Mucosa of rectum (tissue), 2 donors: Measurements from ENCODE around the gene SHH.

Experiments used
- H3K27ac ChIP-seq, 2 donors: one replicate each; pipeline ENCODE4 v1.7.0; 2013; ENCODE audit warnings: inconsistent platforms in 2 of 2, low read depth in 2 of 2, low read length in 2 of 2
- H3K27me3 ChIP-seq, 2 donors: one replicate each; pipeline ENCODE4 v1.7.0; 2013; ENCODE audit warnings: low read length in 2 of 2; ENCODE audit not compliant: control insufficient read depth in 2 of 2, insufficient read depth in 2 of 2
- H3K36me3 ChIP-seq, 2 donors: one replicate each; pipeline ENCODE4 v1.7.0; 2013; ENCODE audit warnings: low read length in 2 of 2; ENCODE audit not compliant: control insufficient read depth in 2 of 2, insufficient read depth in 2 of 2
- H3K4me1 ChIP-seq, 2 donors: one replicate each; pipeline ENCODE4 v1.7.0; 2013; ENCODE audit warnings: low read length in 2 of 2, mild to moderate bottlenecking in 1 of 2; ENCODE audit not compliant: control insufficient read depth in 2 of 2, insufficient read depth in 2 of 2
- H3K4me3 ChIP-seq, 2 donors: one replicate each; pipeline ENCODE4 v1.7.0; 2013; ENCODE audit warnings: low read length in 2 of 2
- H3K9ac ChIP-seq, 2 donors: one replicate each; pipeline ENCODE4 v1.7.0; 2013; ENCODE audit warnings: low read length in 2 of 2, low read depth in 1 of 2, mild to moderate bottlenecking in 1 of 2
- H3K9me3 ChIP-seq, 2 donors: one replicate each; pipeline ENCODE4 v1.7.0; 2013; ENCODE audit warnings: low read length in 2 of 2; ENCODE audit not compliant: control insufficient read depth in 2 of 2
- donor health status: healthy.
- donor health status: Normal muscosa, but diverticular disease.

The SHH gene

DNA sequence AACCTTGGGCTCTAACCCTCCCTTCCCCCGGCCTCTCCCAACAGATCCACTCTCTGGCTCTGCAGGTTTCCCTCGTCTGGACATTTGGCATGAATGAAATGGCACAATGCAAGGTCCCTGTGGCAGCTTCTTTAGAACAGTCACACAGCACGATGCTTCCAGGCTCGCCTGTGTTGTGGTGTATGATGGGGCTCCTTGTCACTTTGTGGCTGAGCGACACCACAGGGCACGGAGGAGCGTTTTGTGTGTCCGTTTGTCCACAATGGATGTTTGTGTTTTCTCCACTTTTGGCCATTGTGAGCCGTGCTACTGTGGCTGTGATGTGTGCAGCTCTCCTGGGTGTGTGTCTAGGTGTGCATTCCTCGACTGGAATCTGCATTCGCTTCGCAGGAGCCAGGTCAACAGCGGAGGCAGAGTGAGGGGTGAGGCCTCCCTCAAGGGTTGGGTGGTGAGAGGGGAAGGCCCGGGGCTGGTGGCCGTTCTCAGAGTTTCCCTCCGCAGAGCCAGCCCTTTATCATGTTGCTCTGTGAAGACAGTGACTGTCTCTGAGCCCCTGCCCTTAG lies 22.3 kb upstream of the SHH start:
- no peaks in the 10 kb centered on the region for H3K36me3 ChIP-seq
- no peak overlapping the region for H3K27ac ChIP-seq
- no peak overlapping the region for H3K4me3 ChIP-seq
- no peaks in the 10 kb centered on the region for H3K9me3 ChIP-seq
- H3K9ac ChIP-seq, result no peak overlapping the region
- H3K4me1 ChIP-seq, result no peaks in the 10 kb centered on the region
- no peaks in the 10 kb centered on the region for H3K27me3 ChIP-seq

DNA sequence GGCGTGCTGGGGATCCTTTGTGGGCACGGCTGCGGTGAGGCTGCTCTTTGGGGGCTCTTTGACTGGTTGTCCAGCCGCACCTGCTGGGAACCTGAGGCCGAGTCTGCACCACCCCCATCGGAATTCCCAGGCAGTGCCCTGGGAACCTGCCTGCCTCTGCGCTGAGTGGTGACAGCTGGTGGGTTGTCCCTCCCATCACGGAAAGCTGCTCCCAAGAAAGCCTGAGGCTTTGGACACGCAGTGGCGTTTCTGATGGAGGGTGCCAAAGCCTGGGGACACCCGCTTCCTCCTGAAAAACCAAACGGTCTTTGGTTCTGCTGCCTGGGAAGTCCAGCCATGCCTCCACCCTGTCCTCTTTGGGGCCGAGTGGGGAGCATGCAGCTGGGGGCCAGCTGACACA lies 21.4 kb upstream of the SHH start:
- H3K27ac ChIP-seq, result no peak overlapping the region
- H3K9ac ChIP-seq, result no peak overlapping the region
- H3K9me3 ChIP-seq, result no peaks in the 10 kb centered on the region
- no peaks in the 10 kb centered on the region for H3K4me1 ChIP-seq
- H3K27me3 ChIP-seq, result no peaks in the 10 kb centered on the region
- H3K4me3 ChIP-seq, result no peak overlapping the region
- no peaks in the 10 kb centered on the region for H3K36me3 ChIP-seq

DNA sequence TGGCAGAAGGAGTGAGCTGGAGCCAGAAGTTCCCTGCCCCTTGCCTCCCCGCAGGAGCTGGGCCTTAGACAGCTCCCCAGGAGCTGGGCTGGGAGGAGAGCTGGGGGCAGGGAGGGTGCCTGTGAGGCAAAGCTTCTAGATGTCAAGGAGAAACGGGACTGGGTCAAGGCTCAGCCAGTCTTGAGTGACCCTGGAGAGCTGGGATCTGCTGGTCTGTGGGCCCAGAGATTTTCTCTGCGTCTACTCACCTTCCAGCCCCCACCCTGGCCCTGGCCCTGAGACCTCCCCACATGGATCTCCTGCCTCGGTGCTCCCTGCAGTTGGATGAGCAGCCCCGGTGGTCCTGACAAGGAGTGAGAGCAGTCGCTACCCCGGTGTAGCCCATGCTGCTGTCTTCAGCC lies 20.3 kb upstream of the SHH start:
- H3K9me3 ChIP-seq, result no peaks in the 10 kb centered on the region
- H3K27ac ChIP-seq, result no peak overlapping the region
- H3K27me3 ChIP-seq, result no peaks in the 10 kb centered on the region
- H3K36me3 ChIP-seq, result no peaks in the 10 kb centered on the region
- H3K4me1 ChIP-seq, result no peaks in the 10 kb centered on the region
- H3K4me3 ChIP-seq, result no peak overlapping the region
- no peak overlapping the region for H3K9ac ChIP-seq

- Histone ChIP-seq H3K4me1 (no peaks in the 10 kb centered on the region), H3K36me3 (no peaks in the 10 kb centered on the region), H3K27me3 (no peaks in the 10 kb centered on the region), H3K9me3 (no peaks in the 10 kb centered on the region), H3K9ac (no peak overlapping the region), H3K4me3 (no peak overlapping the region), H3K27ac (no peak overlapping the region)
Measured at GRCh38 chr7:155831807-155832524, 19.7 kb upstream of the SHH start.

- no peaks in the 10 kb centered on the region for H3K36me3 ChIP-seq
- H3K27me3 ChIP-seq, result no peaks in the 10 kb centered on the region
- H3K4me3 ChIP-seq, result no peak overlapping the region
- no peak overlapping the region for H3K27ac ChIP-seq
- H3K9me3 ChIP-seq, result no peaks in the 10 kb centered on the region
- H3K9ac ChIP-seq, result no peak overlapping the region
- no peaks in the 10 kb centered on the region for H3K4me1 ChIP-seq
Measured at GRCh38 chr7:155830961-155831806, 18.9 kb upstream of the SHH start.

GRCh38 chr7:155829796-155830470 lies 17.7 kb upstream of the SHH start:
- no peaks in the 10 kb centered on the region for H3K27me3 ChIP-seq
- H3K4me1 ChIP-seq, result peaks cover 3 to 6% of the 10 kb centered on the region in 2 donors
- H3K4me3 ChIP-seq, result no peak overlapping the region
- no peaks in the 10 kb centered on the region for H3K36me3 ChIP-seq
- no peaks in the 10 kb centered on the region for H3K9me3 ChIP-seq
- H3K27ac ChIP-seq, result no peak overlapping the region
- H3K9ac ChIP-seq, result no peak overlapping the region

GRCh38 chr7:155825336-155825735 lies 13.1 kb upstream of the SHH start:
- H3K9ac ChIP-seq, result no peak overlapping the region
- no peak overlapping the region for H3K4me3 ChIP-seq
- H3K27me3 ChIP-seq, result no peaks in the 10 kb centered on the region
- no peaks in the 10 kb centered on the region for H3K36me3 ChIP-seq
- no peak overlapping the region for H3K27ac ChIP-seq
- H3K4me1 ChIP-seq, result peaks cover 5 to 15% of the 10 kb centered on the region in 2 donors
- no peaks in the 10 kb centered on the region for H3K9me3 ChIP-seq

DNA sequence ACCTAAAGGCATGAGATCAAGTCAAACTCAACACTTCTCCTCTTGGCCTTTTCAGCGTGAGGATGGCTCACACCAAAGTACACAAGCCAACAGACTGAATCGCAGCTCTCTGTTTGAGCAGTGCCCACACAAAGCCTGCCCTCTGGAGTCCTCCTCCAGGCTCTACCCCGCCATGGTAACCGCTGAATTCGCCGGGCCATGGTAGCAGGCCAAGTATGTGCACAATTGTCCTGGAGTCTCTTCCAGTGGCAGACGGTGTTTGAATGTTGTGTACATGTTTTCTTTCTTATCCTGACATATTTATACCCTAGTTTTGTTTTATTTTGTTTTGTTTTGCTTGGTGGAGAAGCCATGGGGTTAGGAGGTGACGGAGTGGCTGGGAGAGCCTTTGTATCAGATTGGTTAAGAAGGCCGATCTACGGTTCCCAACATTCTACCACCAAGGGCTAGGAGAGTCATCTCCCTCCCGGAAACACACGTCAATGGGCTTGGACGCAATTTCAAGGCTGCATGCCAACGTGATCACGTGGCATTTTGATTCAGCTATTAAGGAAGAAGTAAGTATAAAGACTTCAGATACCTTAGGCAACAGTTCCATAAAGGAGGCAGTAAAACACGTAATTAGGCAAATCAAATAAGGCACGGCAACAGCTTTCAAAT lies 12.1 kb upstream of the SHH start:
- H3K36me3 ChIP-seq, result no peaks in the 10 kb centered on the region
- no peak overlapping the region for H3K4me3 ChIP-seq
- no peaks in the 10 kb centered on the region for H3K9me3 ChIP-seq
- H3K9ac ChIP-seq, result no peak overlapping the region
- peaks cover 5 to 15% of the 10 kb centered on the region in 2 donors for H3K4me1 ChIP-seq
- H3K27me3 ChIP-seq, result no peaks in the 10 kb centered on the region
- peak overlapping the region in 1 of 2 donors; percentile 49 for H3K27ac ChIP-seq

- H3K36me3 ChIP-seq, result no peaks in the 10 kb centered on the region
- no peaks in the 10 kb centered on the region for H3K9me3 ChIP-seq
- no peak overlapping the region for H3K27ac ChIP-seq
- no peak overlapping the region for H3K9ac ChIP-seq
- H3K27me3 ChIP-seq, result peaks cover 0 to 4% of the 10 kb centered on the region in 2 donors
- no peak overlapping the region for H3K4me3 ChIP-seq
- peaks cover 5 to 15% of the 10 kb centered on the region in 2 donors for H3K4me1 ChIP-seq
Measured at GRCh38 chr7:155821851-155822250, 9.6 kb upstream of the SHH start.
